GM23338 (cell line): ENCODE data around the gene FEZF1.

Experiments
- EZH2 ChIP-seq: fragments of 200-600 bp; sonication (generic); IDR thresholded peaks from one replicate; pipeline ENCODE4 v1.8.0; 2017; ENCODE audit warnings: antibody characterized with exemption, mild to moderate bottlenecking, low read depth; ENCODE audit not compliant: unreplicated experiment
- EZH2phosphoT487 ChIP-seq: fragments of 200-600 bp; sonication (generic); IDR thresholded peaks from one replicate; pipeline ENCODE4 v1.8.1; 2018; ENCODE audit warnings: antibody characterized with exemption; ENCODE audit not compliant: unreplicated experiment
- POLR2AphosphoS5 ChIP-seq: IDR thresholded peaks from 2 replicates; pipeline ENCODE4 v1.6.1; 2016; ENCODE audit warnings: antibody characterized with exemption, low read depth
- STAT1 ChIP-seq: IDR thresholded peaks from one replicate; pipeline ENCODE4 v1.6.1; 2016; ENCODE audit warnings: antibody characterized with exemption; ENCODE audit not compliant: unreplicated experiment
- TF ChIP-seq, protein P1 (sequence below), 2 experiments: fragments of 200-600 bp in 1 of 2; sonication (generic) in 1 of 2; conservative IDR thresholded peaks; 2 replicates each; pipeline versions ENCODE4 v1.5.1 to v1.6.1; 2016 to 2017; ENCODE audit warnings: antibody characterized with exemption in 2 of 2, low read depth in 2 of 2, mild to moderate bottlenecking in 2 of 2, moderate library complexity in 1 of 2
- TF ChIP-seq, protein P2 (sequence below): IDR thresholded peaks from one replicate; pipeline ENCODE4 v1.6.1; 2018; ENCODE audit warnings: antibody characterized with exemption; ENCODE audit not compliant: unreplicated experiment

DNA sequence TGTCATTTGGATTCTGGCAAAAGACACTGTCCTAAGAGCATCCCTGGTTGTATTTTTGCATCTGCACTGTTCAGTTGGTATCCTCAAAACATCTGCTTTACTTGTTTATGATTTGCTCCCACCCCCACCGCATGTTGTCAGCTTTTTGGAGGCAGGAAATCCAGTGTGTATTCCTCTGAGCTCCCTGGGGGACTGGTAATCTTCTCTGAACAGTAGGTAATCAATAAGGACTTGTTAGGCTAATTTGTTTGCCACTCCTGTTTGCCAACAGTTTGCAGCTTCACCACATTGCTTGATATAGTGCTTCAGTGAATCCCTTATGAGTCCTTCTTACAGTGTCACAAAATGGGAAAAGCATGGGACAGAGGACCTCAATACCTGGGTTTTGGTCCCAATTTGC is 49.1 kb downstream of the FEZF1 start:
- TF ChIP-seq, protein P1, sequence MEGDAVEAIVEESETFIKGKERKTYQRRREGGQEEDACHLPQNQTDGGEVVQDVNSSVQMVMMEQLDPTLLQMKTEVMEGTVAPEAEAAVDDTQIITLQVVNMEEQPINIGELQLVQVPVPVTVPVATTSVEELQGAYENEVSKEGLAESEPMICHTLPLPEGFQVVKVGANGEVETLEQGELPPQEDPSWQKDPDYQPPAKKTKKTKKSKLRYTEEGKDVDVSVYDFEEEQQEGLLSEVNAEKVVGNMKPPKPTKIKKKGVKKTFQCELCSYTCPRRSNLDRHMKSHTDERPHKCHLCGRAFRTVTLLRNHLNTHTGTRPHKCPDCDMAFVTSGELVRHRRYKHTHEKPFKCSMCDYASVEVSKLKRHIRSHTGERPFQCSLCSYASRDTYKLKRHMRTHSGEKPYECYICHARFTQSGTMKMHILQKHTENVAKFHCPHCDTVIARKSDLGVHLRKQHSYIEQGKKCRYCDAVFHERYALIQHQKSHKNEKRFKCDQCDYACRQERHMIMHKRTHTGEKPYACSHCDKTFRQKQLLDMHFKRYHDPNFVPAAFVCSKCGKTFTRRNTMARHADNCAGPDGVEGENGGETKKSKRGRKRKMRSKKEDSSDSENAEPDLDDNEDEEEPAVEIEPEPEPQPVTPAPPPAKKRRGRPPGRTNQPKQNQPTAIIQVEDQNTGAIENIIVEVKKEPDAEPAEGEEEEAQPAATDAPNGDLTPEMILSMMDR (conservative IDR thresholded peaks at IDR 0.05; ENCODE audit: low read depth in 2 of 2) = no peak
- TF ChIP-seq EZH2phosphoT487 (no peak), POLR2AphosphoS5 (no peak), EZH2 (no peak), STAT1 (no peak)
- TF ChIP-seq, protein P2, sequence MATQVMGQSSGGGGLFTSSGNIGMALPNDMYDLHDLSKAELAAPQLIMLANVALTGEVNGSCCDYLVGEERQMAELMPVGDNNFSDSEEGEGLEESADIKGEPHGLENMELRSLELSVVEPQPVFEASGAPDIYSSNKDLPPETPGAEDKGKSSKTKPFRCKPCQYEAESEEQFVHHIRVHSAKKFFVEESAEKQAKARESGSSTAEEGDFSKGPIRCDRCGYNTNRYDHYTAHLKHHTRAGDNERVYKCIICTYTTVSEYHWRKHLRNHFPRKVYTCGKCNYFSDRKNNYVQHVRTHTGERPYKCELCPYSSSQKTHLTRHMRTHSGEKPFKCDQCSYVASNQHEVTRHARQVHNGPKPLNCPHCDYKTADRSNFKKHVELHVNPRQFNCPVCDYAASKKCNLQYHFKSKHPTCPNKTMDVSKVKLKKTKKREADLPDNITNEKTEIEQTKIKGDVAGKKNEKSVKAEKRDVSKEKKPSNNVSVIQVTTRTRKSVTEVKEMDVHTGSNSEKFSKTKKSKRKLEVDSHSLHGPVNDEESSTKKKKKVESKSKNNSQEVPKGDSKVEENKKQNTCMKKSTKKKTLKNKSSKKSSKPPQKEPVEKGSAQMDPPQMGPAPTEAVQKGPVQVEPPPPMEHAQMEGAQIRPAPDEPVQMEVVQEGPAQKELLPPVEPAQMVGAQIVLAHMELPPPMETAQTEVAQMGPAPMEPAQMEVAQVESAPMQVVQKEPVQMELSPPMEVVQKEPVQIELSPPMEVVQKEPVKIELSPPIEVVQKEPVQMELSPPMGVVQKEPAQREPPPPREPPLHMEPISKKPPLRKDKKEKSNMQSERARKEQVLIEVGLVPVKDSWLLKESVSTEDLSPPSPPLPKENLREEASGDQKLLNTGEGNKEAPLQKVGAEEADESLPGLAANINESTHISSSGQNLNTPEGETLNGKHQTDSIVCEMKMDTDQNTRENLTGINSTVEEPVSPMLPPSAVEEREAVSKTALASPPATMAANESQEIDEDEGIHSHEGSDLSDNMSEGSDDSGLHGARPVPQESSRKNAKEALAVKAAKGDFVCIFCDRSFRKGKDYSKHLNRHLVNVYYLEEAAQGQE = no peak
